ENCODE measurements around the gene VSIG10L. TPM values are rescaled to one million over a fixed set of nuclear protein-coding genes. Genes with fewer than 3 reads are reported as not detected.

Gene VSIG10L
- total RNA-seq, 2 donors from 2014 or later: 1.0 to 2.0 TPM

- Mint-ChIP-seq H3K36me3 (no peaks in the 10 kb centered on the region), H3K9me3 (no peaks in the 10 kb centered on the region), H3K27ac (peak overlapping the region; percentile 6 to 19), H3K4me1 (ENCODE audit: low read depth in 2 of 2) (peaks cover 14 to 23% of the 10 kb centered on the region in 2 donors), H3K4me3 (peak overlapping the region; percentile 97), H3K27me3 (peaks cover 0 to 7% of the 10 kb centered on the region in 2 donors)
- DNase-seq (ENCODE audit: low spot score) (no peak), ATAC-seq (no peak)
Observed at GRCh38 chr19:51339313-51339686, 2.6 kb downstream of the VSIG10L start.

GRCh38 chr19:51338563-51339312 is 3.2 kb downstream of the VSIG10L start:
- peak; percentile 78 to 80 for ATAC-seq
- Mint-ChIP-seq H3K4me1 (ENCODE audit: low read depth in 2 of 2) (peaks cover 14 to 23% of the 10 kb centered on the region in 2 donors), H3K4me3 (peak overlapping the region; percentile 97), H3K9me3 (no peaks in the 10 kb centered on the region), H3K36me3 (no peaks in the 10 kb centered on the region), H3K27ac (peak overlapping the region; percentile 6 to 19), H3K27me3 (peaks cover 0 to 7% of the 10 kb centered on the region in 2 donors)
- peak; percentile 83 for DNase-seq (ENCODE audit: low spot score)

GRCh38 chr19:51337861-51338562 is 3.9 kb downstream of the VSIG10L start:
- Mint-ChIP-seq H3K27me3 (peaks cover 0 to 7% of the 10 kb centered on the region in 2 donors), H3K36me3 (no peaks in the 10 kb centered on the region), H3K9me3 (no peaks in the 10 kb centered on the region), H3K4me1 (ENCODE audit: low read depth in 2 of 2) (peaks cover 14 to 22% of the 10 kb centered on the region in 2 donors), H3K4me3 (no peak overlapping the region), H3K27ac (peak overlapping the region in 1 of 2 donors; percentile 6)
- ATAC-seq (no peak), DNase-seq (ENCODE audit: low spot score) (no peak)

- Mint-ChIP-seq H3K27ac (no peak overlapping the region), H3K36me3 (no peaks in the 10 kb centered on the region), H3K4me1 (ENCODE audit: low read depth in 2 of 2) (peaks cover 14 to 18% of the 10 kb centered on the region in 2 donors), H3K9me3 (no peaks in the 10 kb centered on the region), H3K27me3 (peaks cover 0 to 7% of the 10 kb centered on the region in 2 donors), H3K4me3 (no peak overlapping the region)
- ATAC-seq: no peak
- DNase-seq (ENCODE audit: low spot score): peak; percentile 56
Observed at GRCh38 chr19:51337141-51337860, 4.6 kb downstream of the VSIG10L start.

- ATAC-seq (no peak), DNase-seq (ENCODE audit: low spot score) (peak; percentile 59)
- Mint-ChIP-seq H3K4me3 (no peak overlapping the region), H3K36me3 (no peaks in the 10 kb centered on the region), H3K4me1 (ENCODE audit: low read depth in 2 of 2) (peaks cover 4 to 12% of the 10 kb centered on the region in 2 donors), H3K27me3 (peaks cover 16 to 25% of the 10 kb centered on the region in 2 donors), H3K27ac (no peak overlapping the region), H3K9me3 (no peaks in the 10 kb centered on the region)
Observed at GRCh38 chr19:51333836-51334460, 8.0 kb downstream of the VSIG10L start.

GRCh38 chr19:51331716-51332115 is 10.2 kb downstream of the VSIG10L start:
- Mint-ChIP-seq H3K27ac (no peak overlapping the region), H3K36me3 (no peaks in the 10 kb centered on the region), H3K9me3 (no peaks in the 10 kb centered on the region), H3K4me1 (ENCODE audit: low read depth in 2 of 2) (peaks cover 4 to 12% of the 10 kb centered on the region in 2 donors), H3K4me3 (no peak overlapping the region), H3K27me3 (peaks cover 24 to 27% of the 10 kb centered on the region in 2 donors)
- ATAC-seq (no peak), DNase-seq (ENCODE audit: low spot score) (no peak)

- Mint-ChIP-seq H3K9me3 (no peaks in the 10 kb centered on the region), H3K27me3 (peaks cover 25 to 27% of the 10 kb centered on the region in 2 donors), H3K36me3 (no peaks in the 10 kb centered on the region), H3K27ac (no peak overlapping the region), H3K4me1 (ENCODE audit: low read depth in 2 of 2) (peaks cover 4 to 12% of the 10 kb centered on the region in 2 donors), H3K4me3 (no peak overlapping the region)
- DNase-seq (ENCODE audit: low spot score): no peak
- ATAC-seq: no peak
Observed at GRCh38 chr19:51331193-51331592, 10.7 kb downstream of the VSIG10L start.

- DNase-seq (ENCODE audit: low spot score) (no peak), ATAC-seq (no peak)
- no peaks in the 10 kb centered on the region for H3K36me3 Mint-ChIP-seq
- no peaks in the 10 kb centered on the region for H3K9me3 Mint-ChIP-seq
- peaks cover 33% of the 10 kb centered on the region in 2 donors for H3K27me3 Mint-ChIP-seq
- H3K27ac Mint-ChIP-seq: no peak overlapping the region
- peaks cover 7 to 12% of the 10 kb centered on the region in 2 donors for H3K4me1 Mint-ChIP-seq (ENCODE audit: low read depth in 2 of 2)
- no peak overlapping the region for H3K4me3 Mint-ChIP-seq
Observed at GRCh38 chr19:51330366-51330765, 11.6 kb downstream of the VSIG10L start.

GRCh38 chr19:51329411-51329810 is 12.5 kb downstream of the VSIG10L start:
- H3K4me1 Mint-ChIP-seq (ENCODE audit: low read depth in 2 of 2): peaks cover 7 to 12% of the 10 kb centered on the region in 2 donors
- DNase-seq (ENCODE audit: low spot score) (no peak), ATAC-seq (no peak)
- no peaks in the 10 kb centered on the region for H3K9me3 Mint-ChIP-seq
- peaks cover 32 to 38% of the 10 kb centered on the region in 2 donors for H3K27me3 Mint-ChIP-seq
- no peaks in the 10 kb centered on the region for H3K36me3 Mint-ChIP-seq
- H3K4me3 Mint-ChIP-seq: no peak overlapping the region
- H3K27ac Mint-ChIP-seq: peak overlapping the region in 1 of 2 donors; percentile 12

- no peaks in the 10 kb centered on the region for H3K36me3 Mint-ChIP-seq
- peaks cover 7 to 12% of the 10 kb centered on the region in 2 donors for H3K4me1 Mint-ChIP-seq (ENCODE audit: low read depth in 2 of 2)
- DNase-seq (ENCODE audit: low spot score) (peak; percentile 70), ATAC-seq (peak; percentile 75 to 89)
- peaks cover 49 to 57% of the 10 kb centered on the region in 2 donors for H3K27me3 Mint-ChIP-seq
- H3K27ac Mint-ChIP-seq: no peak overlapping the region
- peak overlapping the region; percentile 65 for H3K4me3 Mint-ChIP-seq
- H3K9me3 Mint-ChIP-seq: no peaks in the 10 kb centered on the region
Observed at GRCh38 chr19:51327066-51328001, 14.6 kb downstream of the VSIG10L start.

- Mint-ChIP-seq H3K9me3 (no peaks in the 10 kb centered on the region), H3K27ac (no peak overlapping the region), H3K4me3 (no peak overlapping the region), H3K27me3 (peaks cover 43 to 58% of the 10 kb centered on the region in 2 donors), H3K4me1 (ENCODE audit: low read depth in 2 of 2) (peaks cover 7 to 12% of the 10 kb centered on the region in 2 donors), H3K36me3 (no peaks in the 10 kb centered on the region)
- DNase-seq (ENCODE audit: low spot score) (no peak), ATAC-seq (no peak)
Observed at GRCh38 chr19:51326216-51327065, 15.5 kb downstream of the VSIG10L start.
